Measurements from ENCODE around the gene HSD17B3.
"Not testable (repeated sequence)": the region's sequence is repeated elsewhere in the genome, so short reads cannot be mapped to it uniquely, and the experiment has no call there.

Gene HSD17B3

DNA sequence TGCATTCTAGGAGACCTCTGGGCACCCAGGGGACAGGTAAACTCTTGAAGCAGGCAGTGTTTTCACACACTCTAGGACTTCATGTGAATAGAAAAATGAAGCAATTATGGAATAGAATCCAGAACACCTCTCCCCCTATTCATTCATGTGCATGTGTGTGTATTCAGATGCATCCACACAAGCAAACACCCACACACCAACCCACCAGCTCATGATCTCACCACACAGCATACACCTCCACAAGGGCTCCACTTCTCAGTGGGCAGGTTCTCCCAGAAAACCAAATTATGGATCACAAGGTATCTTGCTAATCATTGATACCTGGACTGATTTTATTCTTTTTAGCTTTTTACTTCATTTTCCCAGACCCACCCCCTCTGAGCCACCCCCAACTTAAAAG lies 21.2 kb upstream of the HSD17B3 start:
- Histone ChIP-seq H3K14ac (ENCODE audit: low read length) (no peak overlapping the region), H3K4me2 (ENCODE audit: low read length) (no peak overlapping the region), H4K91ac (ENCODE audit: low read depth, low read length) (no peak overlapping the region), H2AK5ac (ENCODE audit: low read length) (no peak overlapping the region), H4K8ac (ENCODE audit: low read depth, low read length) (no peak overlapping the region), H3K9me3 (ENCODE audit: insufficient read depth, low read depth, low read length) (no peaks in the 10 kb centered on the region), H3K4me3 (ENCODE audit: low read depth, low read length) (no peak overlapping the region), H2BK120ac (ENCODE audit: insufficient read depth, low read length, poor library complexity) (no peak overlapping the region), H3K9ac (ENCODE audit: low read length) (no peak overlapping the region), H2AFZ (ENCODE audit: insufficient read depth, low read length, poor library complexity) (no peak overlapping the region), H3K18ac (ENCODE audit: low read length) (no peak overlapping the region), H3K27ac (ENCODE audit: low read depth, low read length) (no peak overlapping the region), H3K36me3 (ENCODE audit: control insufficient read depth in 1 of 2, insufficient read depth in 2 of 2, low read length in 2 of 2) (peaks cover 7 to 10% of the 10 kb centered on the region in 2 experiments), H3K23ac (ENCODE audit: low read length) (no peak overlapping the region), H3K4ac (ENCODE audit: low read depth, low read length) (no peak overlapping the region), H3K4me1 (ENCODE audit: control insufficient read depth in 1 of 2, insufficient read depth in 2 of 2, low read length in 2 of 2) (peaks cover 2 to 3% of the 10 kb centered on the region in 2 experiments), H2BK12ac (ENCODE audit: low read length) (no peak overlapping the region), H3K79me2 (ENCODE audit: control insufficient read depth, insufficient read depth, low read length, poor library complexity) (no peaks in the 10 kb centered on the region), H4K12ac (ENCODE audit: low read depth, low read length) (no peak overlapping the region), H3K27me3 (ENCODE audit: insufficient read depth, low read length) (no peaks in the 10 kb centered on the region), H3K79me1 (ENCODE audit: low read length) (no peaks in the 10 kb centered on the region), H2BK5ac (ENCODE audit: low read depth, low read length, poor library complexity) (no peak overlapping the region)
- no peak for DNase-seq

DNA sequence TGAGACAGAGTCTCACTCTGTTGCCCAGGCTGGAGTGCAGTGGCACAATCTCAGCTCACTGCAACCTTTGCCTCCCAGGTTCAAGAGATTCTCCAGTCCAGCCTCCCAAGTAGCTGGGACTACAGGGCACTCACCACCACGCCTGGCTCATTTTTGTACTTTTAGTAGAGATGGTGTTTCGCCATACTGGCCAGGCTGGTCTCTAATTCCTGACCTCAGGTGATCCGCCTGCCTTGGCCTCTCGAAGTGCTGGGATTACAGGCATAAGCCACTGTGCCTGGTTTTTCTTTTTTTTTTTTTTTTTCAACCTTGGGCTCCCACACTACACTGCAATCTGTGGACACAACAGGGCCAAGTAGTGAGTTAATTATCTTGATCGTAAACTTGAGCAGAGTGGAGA lies 20.8 kb upstream of the HSD17B3 start:
- not testable (repeated sequence) for H3K4me1 ChIP-seq (ENCODE audit: control insufficient read depth in 1 of 2, insufficient read depth in 2 of 2, low read length in 2 of 2); H3K4me3 ChIP-seq (ENCODE audit: low read depth, low read length); H2BK12ac ChIP-seq (ENCODE audit: low read length); H3K9me3 ChIP-seq (ENCODE audit: insufficient read depth, low read depth, low read length); H2AK5ac ChIP-seq (ENCODE audit: low read length); H3K4me2 ChIP-seq (ENCODE audit: low read length); H3K9ac ChIP-seq (ENCODE audit: low read length); H3K27me3 ChIP-seq (ENCODE audit: insufficient read depth, low read length); H3K79me2 ChIP-seq (ENCODE audit: control insufficient read depth, insufficient read depth, low read length, poor library complexity); H2BK5ac ChIP-seq (ENCODE audit: low read depth, low read length, poor library complexity); H3K14ac ChIP-seq (ENCODE audit: low read length); H3K27ac ChIP-seq (ENCODE audit: low read depth, low read length); H4K8ac ChIP-seq (ENCODE audit: low read depth, low read length); H3K4ac ChIP-seq (ENCODE audit: low read depth, low read length); H3K79me1 ChIP-seq (ENCODE audit: low read length); H3K18ac ChIP-seq (ENCODE audit: low read length); H2BK120ac ChIP-seq (ENCODE audit: insufficient read depth, low read length, poor library complexity); H4K91ac ChIP-seq (ENCODE audit: low read depth, low read length); H4K12ac ChIP-seq (ENCODE audit: low read depth, low read length); H3K23ac ChIP-seq (ENCODE audit: low read length); H3K36me3 ChIP-seq (ENCODE audit: control insufficient read depth in 1 of 2, insufficient read depth in 2 of 2, low read length in 2 of 2); H2AFZ ChIP-seq (ENCODE audit: insufficient read depth, low read length, poor library complexity)
- no CpG with 5 or more reads among the region's 5 CpGs for WGBS (ENCODE audit: extremely low coverage, insufficient coverage, insufficient read length)
- DNase-seq = peak; percentile 42 to 68

DNA sequence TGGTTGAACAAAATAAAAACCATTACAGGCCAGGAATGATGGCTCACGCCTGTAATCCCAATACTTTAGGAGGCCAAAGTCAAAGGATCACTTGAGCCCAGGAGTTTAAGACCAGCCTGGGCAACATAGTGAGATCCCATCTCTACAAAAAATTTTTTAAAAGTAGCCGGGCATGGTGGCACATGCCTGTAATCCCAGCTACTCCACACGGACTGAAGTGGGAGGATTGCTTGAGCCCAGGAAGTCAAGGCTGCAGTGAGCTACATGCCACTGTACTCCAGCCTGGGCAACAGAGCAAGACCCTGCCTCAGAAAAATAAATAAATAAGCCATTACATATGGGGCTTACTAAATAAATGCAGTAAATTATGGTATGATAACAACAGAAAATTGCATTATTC lies 20.2 kb upstream of the HSD17B3 start:
- H4K91ac ChIP-seq (ENCODE audit: low read depth, low read length); H3K4me1 ChIP-seq (ENCODE audit: control insufficient read depth in 1 of 2, insufficient read depth in 2 of 2, low read length in 2 of 2); H2BK5ac ChIP-seq (ENCODE audit: low read depth, low read length, poor library complexity); DNase-seq; H4K8ac ChIP-seq (ENCODE audit: low read depth, low read length); H2BK12ac ChIP-seq (ENCODE audit: low read length); H2AK5ac ChIP-seq (ENCODE audit: low read length); H3K27ac ChIP-seq (ENCODE audit: low read depth, low read length); H3K14ac ChIP-seq (ENCODE audit: low read length); H3K18ac ChIP-seq (ENCODE audit: low read length); H3K27me3 ChIP-seq (ENCODE audit: insufficient read depth, low read length); H2BK120ac ChIP-seq (ENCODE audit: insufficient read depth, low read length, poor library complexity); H4K12ac ChIP-seq (ENCODE audit: low read depth, low read length); H3K9ac ChIP-seq (ENCODE audit: low read length); H3K23ac ChIP-seq (ENCODE audit: low read length); H3K79me2 ChIP-seq (ENCODE audit: control insufficient read depth, insufficient read depth, low read length, poor library complexity); H3K4me2 ChIP-seq (ENCODE audit: low read length); H3K79me1 ChIP-seq (ENCODE audit: low read length); H3K36me3 ChIP-seq (ENCODE audit: control insufficient read depth in 1 of 2, insufficient read depth in 2 of 2, low read length in 2 of 2); H2AFZ ChIP-seq (ENCODE audit: insufficient read depth, low read length, poor library complexity); H3K9me3 ChIP-seq (ENCODE audit: insufficient read depth, low read depth, low read length); H3K4ac ChIP-seq (ENCODE audit: low read depth, low read length); H3K4me3 ChIP-seq (ENCODE audit: low read depth, low read length): not testable (repeated sequence)
- WGBS (ENCODE audit: extremely low coverage, insufficient coverage, insufficient read length) = no CpG with 5 or more reads among the region's 3 CpGs

DNA sequence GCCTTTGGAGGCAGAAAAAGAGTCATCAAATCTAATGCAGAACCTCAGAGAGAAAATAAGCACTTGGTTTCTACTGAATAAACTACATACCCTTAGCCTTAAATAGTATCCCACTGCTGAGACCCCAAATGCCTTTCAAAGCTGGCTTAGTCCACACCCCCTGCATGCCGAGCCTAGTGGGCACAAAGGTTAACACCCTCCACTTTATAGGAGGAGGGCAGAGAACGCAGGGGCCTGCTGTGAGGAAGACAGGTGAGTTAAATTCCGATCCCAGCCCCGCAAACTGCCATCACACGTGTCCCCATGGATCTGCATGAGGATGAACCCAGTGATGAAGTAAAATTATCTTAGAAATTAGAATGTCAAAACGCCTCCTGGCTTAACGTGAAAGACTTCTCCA lies 19.5 kb upstream of the HSD17B3 start:
- Histone ChIP-seq H3K27me3 (ENCODE audit: insufficient read depth, low read length) (no peaks in the 10 kb centered on the region), H3K4ac (ENCODE audit: low read depth, low read length) (no peak overlapping the region), H3K9me3 (ENCODE audit: insufficient read depth, low read depth, low read length) (no peaks in the 10 kb centered on the region), H3K79me2 (ENCODE audit: control insufficient read depth, insufficient read depth, low read length, poor library complexity) (no peaks in the 10 kb centered on the region), H2AK5ac (ENCODE audit: low read length) (no peak overlapping the region), H3K18ac (ENCODE audit: low read length) (no peak overlapping the region), H2BK120ac (ENCODE audit: insufficient read depth, low read length, poor library complexity) (no peak overlapping the region), H4K12ac (ENCODE audit: low read depth, low read length) (no peak overlapping the region), H4K91ac (ENCODE audit: low read depth, low read length) (no peak overlapping the region), H2AFZ (ENCODE audit: insufficient read depth, low read length, poor library complexity) (no peak overlapping the region), H2BK12ac (ENCODE audit: low read length) (no peak overlapping the region), H4K8ac (ENCODE audit: low read depth, low read length) (no peak overlapping the region), H3K23ac (ENCODE audit: low read length) (no peak overlapping the region), H3K79me1 (ENCODE audit: low read length) (no peaks in the 10 kb centered on the region), H3K4me2 (ENCODE audit: low read length) (no peak overlapping the region), H3K27ac (ENCODE audit: low read depth, low read length) (no peak overlapping the region), H3K9ac (ENCODE audit: low read length) (no peak overlapping the region), H3K4me3 (ENCODE audit: low read depth, low read length) (no peak overlapping the region), H2BK5ac (ENCODE audit: low read depth, low read length, poor library complexity) (no peak overlapping the region), H3K14ac (ENCODE audit: low read length) (no peak overlapping the region), H3K36me3 (ENCODE audit: control insufficient read depth in 1 of 2, insufficient read depth in 2 of 2, low read length in 2 of 2) (peaks cover 3 to 10% of the 10 kb centered on the region in 2 experiments), H3K4me1 (ENCODE audit: control insufficient read depth in 1 of 2, insufficient read depth in 2 of 2, low read length in 2 of 2) (peaks cover 2 to 3% of the 10 kb centered on the region in 2 experiments)
- DNase-seq = no peak
- no CpG with 5 or more reads among the region's 7 CpGs for WGBS (ENCODE audit: extremely low coverage, insufficient coverage, insufficient read length)

Measured in trophoblast cell (in vitro differentiated cells and primary cell).